HG03575 (cell line): Measurements from ENCODE around the gene ADIPOR1.

Experiments
- ATAC-seq: cut with Tn5 transposase; IDR thresholded peaks from one replicate; pipeline ENCODE4 v1.9.1; 2021; ENCODE audit not compliant: unreplicated experiment, insufficient number of reproducible peaks, low FRiP score; ENCODE audit errors: extremely low read depth

Gene ADIPOR1

DNA sequence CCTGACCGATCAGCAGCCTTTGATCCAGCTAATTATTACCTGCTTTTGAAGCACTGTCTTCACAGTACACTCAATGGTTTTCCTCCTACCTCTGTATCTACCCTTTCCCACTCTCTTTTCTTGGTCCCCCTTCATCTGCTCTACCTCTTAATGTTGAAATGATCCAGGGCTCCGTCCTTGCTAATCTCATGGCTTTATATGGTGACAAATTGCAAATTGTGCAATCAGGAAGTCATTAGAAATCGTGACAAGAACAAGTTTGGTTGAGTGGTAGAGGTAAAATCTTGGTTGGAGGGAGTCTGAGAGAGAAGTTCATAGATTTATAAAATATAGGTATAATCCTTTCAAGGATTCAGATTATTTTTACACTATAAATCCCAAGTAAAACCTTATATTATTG is 18.5 kb upstream of the ADIPOR1 start:
- ATAC-seq = no peak

DNA sequence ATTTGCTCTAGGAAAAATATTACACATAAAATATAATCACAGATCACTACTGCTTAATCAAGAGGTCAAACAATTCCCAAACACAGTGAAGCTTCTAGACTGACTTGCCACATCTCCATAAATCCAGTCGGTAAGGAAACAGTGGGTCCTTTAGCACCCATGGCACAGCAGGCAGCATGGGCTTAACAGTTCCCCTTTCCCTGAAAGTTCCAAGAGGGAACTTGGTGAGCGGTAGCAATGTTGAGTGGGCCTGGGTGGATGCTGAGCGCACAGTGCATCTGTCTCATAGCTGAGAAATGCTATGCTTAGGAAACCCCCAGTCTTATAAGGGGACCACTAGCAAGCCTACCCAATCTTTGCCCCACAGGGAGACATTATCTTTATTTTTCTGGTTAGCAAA is 16.7 kb upstream of the ADIPOR1 start:
- ATAC-seq = no peak

DNA sequence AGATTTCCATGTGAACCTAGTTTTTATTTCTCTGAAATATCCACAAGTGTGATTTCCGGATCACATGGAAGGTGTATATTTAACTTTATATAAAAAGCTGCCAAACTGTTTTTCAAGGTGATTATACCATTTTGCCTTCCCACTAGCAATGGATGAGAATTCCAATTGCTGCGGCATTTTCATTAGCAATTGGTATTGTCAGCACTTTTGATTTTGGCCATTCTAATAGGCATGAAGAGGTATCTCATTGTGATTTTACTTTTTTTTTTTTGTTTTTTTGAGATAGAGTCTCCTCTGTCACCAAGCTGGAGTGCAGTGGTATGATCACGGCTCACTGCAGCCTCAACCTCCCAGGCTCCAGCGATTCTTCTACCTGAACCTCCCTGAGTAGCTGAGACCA is 13.9 kb upstream of the ADIPOR1 start:
- ATAC-seq = no peak

DNA sequence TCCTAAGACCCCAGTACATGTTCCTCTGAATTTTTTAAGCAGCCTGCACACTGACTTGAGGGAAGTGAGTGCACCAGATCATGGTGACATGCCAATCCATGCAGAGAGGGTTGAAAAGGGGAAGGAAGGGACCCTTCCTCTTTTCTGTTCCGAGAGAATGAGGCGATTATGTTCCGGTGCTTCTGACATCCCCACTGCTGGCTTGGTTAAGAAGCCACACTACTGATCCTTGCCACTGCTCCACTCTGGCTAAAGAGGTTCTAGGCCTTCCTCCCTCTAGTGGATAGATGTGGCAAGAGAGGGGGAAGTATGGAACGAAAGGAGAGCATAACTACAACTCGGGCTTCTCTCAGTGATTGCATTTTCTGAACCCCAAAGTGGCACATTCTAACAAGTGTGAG is 10.8 kb upstream of the ADIPOR1 start:
- ATAC-seq = no peak

DNA sequence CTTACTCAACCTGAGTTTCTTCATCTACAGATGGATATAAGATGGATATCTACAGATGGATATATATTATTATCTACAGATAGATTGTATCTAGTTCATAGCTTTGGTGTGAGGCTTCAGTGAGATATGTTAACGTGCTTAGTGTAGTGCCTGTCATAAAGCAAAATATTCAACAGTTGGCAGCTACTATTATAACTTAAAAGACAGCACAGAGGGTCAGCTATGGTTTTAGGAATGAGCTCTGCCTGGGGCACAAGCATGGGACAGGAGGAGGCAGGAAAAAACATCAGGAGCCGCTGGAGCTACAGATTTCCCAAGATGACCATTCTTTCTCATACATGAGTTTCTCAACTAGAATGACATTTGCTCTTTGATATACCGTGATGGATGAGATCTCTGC is 10.2 kb upstream of the ADIPOR1 start:
- ATAC-seq = no peak

DNA sequence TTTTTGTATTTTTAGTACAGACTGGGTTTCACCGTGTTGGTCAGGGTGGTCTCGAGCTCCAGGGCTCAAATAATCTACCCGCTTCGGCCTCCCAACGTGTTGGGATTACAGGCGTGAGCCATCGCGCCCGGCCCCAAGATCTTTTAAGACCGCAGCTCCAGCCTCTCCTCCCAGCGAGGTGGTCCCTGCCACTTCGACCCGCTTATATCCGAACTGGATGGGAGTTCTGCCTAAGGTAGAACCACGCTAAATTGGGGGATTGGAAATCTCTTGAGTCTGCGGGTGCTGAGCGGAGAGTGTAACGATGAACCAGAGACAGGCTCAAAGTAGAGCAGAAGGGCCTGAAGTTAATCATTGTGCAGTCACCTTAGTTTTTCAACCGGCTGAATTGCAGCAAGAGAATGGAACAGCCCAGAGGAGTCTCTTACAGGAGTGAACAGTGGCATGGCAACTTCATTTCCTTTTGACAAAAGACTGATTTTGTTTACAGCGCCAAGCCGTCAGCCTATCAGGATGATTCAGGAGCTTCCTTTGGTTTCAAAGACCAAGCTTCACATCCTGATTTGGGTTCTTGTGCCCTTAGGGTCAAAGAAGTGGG is 9.7 kb upstream of the ADIPOR1 start:
- ATAC-seq = no peak

DNA sequence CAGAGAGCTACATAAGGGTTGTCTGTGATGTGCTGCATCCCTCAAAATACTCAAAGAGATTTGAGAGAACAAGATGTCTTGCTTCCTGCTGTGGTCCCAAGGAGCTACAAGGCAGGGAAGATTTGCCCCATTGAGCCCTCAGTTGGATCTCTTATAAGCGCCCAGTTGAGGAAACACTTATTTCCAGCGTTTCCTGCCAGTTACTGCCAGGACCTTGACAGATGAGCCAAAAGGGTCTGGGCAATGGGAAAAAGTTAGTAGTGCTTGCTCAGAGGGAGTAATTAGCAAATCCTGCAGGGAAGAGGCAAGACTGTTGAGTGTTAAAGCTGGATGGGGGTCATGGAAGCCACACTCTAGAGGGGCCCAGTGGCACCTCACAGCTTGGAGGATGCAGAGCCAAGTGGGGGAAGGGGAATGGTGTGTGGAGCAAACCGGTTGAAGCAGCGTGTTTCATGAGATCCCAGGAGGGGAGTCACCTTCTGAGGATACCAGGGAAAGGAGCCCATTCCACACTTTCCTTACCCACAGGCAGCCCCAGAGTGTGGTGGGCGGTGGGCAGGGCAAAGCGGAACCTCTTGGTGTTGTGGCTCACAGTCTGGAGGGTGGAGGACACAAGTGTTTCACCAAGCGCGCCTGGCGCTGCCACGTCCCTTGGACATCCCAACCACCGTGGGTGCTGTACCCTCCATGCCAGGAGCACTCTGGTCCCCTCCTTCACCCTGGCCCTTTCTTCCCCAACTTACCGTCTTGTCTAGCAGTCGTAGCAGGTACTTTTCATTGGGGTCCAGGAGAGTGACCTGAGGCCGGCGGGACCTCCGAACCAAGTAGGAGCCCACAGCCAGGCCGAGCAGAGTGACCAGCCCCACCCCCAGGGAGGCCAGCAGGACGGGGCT is 8.1 kb upstream of the ADIPOR1 start:
- ATAC-seq = no peak

DNA sequence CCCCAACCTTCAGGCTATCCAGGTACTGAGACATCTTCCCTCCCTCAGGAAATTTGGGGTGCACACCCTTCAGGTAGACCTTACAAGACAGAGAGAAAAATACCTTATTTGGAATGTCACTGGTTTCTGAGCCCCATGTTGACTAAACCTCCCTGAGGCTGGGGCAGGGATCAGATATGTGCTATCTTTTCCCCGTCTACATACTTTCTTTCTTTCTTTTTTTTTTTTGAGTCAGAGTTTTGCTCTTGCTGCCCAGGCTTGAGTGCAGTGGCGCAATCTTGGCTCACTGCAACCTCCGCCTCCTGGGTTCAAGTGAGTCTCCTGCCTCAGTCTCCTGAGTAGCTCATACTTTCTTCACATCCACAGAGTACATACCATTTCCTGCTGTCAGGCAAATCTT is 7.3 kb upstream of the ADIPOR1 start:
- no peak for ATAC-seq

DNA sequence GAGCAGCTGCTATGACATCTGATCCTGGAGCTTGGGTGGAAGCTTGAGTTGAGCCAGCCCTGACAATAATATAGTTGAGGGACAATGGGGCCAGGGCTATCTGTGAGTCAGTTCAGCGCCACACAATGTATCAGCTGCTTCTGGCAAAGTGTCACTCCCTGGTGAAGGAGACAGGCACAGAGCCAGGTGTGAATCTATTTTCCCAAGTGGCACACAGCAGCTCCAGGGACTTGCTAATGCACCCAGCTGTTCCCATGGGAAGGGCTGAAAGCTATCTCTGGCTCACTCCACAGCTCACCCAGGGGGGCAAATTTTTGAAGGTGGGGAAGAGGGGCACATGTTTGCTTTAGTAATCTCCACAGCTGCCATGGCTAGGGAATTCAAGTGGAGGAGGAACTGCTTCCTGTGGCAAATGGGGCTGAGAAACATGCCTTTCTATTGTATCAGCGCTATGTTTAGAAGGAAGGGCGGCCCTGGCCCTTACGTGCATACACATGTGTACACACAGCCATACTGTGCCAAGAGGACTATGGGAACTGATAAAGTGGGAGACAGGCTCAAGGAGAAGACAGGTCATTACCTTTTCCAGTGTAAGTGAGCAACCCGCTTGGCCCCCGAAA is 6.8 kb upstream of the ADIPOR1 start:
- no peak for ATAC-seq

DNA sequence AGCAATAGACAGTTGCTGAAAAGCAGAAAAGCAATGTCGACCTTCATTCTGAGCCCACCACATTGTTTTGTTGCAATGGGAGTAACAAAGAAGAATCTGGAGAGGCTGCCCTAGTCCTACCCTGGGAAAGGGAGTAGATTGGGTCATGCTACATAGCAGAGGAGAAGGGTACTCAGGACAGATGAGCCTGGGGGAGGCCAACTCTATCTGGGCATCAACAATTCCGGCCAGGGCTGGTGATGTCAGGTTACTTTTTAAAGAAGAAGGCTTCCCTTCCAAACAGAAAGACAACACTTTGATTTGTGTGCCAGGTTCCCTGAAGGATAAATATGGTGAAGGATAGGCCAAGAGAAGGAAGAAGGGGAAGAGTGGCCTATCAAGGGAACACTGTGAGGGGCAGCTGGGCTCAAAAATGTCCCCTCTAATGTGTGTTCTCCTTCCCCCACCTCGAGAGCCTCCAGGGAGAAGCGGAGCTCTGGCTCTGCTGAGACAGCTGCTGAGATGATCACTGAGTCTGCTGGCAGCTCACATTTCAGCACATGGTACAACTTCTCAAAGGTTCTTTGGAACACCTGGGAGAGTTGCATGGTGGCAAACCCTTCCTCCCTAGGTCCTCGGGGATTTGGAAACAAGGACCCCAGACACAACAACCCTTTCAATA is 3.2 kb upstream of the ADIPOR1 start:
- ATAC-seq = no peak

DNA sequence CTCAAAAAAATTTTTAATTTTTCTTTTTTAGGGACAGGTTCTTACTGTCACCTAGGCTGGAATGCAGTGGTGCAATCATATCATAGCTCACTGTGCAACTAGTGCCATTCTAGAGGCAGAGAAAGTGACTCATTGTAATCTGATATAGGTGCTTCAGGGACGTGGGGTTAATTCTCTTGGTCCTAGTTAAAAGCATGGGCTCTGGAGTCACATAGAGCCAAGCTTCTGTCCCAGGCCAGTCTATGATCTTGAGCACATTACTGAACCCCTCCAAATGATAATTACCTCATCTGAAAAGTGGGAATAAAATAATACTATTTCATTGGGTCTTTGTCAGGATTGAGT is 1.1 kb upstream of the ADIPOR1 start:
- no peak for ATAC-seq

DNA sequence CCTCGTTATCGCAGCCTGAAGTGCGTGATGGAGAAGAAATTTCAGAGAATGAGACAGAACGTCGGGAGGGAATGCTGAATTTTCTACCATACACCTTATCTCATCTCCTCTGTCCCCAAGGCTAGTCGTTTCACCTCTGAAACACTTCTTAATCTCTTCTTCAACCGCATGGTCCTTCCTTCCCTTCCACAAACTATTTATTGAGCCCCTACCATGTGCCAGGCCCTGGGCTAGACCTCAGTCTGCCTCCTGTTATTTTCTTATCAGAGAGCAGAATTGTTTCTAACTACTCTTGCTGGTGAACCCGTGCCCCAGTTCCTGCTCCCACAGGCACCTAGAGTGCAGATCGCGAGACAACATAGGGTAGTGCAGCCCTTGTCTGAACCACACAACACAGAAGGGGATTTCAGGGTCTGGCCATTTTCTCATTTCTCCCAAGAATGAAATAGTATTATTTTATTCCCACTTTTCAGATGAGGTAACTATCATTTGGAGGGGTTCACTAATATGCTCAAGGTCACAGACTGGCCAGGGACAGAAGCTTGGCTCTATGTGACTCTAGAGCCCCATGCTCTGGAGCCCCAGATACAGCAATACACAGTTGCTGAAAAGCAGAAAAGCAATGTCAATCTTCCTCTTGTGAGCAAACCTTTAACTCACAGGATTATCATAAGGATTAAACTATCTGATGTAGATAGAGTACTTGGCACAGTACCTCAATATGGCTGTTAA is 598 bp upstream of the ADIPOR1 start:
- ATAC-seq = no peak

DNA sequence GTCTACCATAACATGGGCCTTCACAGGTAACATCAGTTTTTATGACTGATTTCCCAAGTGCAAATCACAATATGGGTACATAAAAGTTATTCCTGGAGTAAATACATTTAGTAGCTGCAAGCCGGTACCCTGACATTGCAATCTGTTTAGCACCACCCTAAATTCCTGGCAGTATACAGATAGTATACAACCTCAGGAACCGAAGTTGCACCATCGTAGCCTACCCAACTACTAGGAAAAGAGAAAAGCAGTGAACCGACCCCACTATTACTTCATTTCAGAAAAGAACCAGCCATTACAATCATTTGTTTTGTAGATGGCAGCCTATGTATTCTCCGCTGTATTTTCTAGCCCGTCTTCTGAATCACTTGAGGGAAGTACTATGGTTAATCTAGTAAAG is 1.1 kb downstream of the ADIPOR1 start:
- ATAC-seq = no peak

DNA sequence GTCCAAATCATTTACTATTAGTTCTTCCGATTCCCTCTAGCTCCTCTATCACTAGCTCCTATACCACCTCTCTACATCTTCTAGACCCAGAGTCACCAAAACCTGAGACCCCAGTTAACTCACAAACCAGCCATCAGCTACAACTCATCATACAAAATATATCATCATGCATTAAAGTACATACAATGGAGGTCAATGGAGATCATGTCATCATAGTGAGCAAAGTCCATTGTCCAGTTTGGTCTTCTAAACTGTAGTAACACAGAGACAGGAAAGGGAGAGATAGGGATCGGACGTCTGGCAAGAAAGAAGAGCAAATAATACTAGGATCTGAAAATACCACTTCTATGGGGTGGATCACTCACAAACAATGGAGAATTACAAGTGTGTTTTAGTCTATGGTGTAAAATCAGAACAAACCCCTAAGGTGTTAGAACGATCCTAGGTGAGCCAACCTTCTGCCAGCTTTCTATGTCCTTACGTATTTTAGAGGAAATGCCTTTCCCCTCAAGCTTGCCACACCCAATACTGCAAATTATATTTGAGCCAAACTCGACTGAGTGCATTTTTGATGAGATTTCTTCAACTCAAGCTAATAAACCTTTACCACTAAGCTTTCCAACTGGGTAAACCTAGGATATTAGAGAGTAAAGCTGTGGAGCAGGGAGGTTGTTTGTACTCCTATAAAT is 3.9 kb downstream of the ADIPOR1 start:
- ATAC-seq = no peak

DNA sequence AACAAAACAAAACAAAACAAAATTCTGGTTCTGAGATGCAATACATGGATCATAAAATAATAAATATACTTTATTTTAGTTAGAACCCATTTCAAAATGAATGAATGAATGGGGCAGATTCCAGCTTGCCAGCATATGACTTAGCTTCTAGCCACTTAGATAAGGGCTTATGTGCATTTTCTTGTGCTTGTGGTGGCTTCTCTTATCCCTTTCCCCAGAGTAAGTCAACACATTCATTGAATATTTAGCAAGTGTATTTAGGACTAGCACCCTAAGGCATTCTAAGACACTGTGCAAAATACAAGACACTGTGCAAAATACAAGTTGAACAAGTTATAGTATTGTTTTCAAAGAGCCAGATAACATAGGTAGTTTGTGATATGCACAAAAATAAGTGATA is 4.7 kb downstream of the ADIPOR1 start:
- no peak for ATAC-seq

DNA sequence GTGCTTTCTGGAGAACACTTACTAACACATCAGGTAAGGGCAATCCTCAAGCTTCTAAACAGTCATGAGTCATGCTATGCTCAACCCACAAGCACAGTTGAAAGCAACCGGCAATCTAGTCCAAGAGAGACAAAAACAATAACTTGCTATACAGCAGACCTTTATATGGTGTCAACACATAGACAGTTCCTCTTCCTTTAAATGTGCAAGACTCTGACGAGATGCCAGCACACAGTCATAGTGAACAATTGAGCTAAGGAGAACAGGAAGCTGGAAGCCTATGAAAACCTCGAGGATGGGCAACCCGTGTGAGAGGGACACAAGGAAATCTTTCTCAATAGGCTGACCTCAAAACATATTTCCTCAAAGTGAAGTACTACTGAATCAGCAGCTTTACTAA is 5.3 kb downstream of the ADIPOR1 start:
- ATAC-seq = no peak

DNA sequence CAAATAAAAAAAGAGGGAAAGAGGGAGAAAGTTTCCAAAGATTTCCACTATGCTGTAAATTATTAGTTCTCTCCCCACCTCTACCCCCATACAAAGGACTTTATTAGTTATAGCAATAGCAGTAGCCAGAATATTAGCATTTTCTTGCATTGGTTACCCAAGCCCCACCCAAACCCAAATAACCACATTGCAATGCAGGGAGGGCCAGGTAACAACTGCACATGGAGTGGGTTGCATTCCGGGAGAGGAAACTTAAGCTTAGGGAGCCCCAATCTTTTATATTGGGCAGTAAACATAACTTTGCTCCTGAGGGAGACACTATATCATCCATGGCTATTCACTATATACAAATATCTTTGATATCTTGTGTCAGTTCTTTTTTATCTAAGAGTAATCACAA is 6.0 kb downstream of the ADIPOR1 start:
- no peak for ATAC-seq

DNA sequence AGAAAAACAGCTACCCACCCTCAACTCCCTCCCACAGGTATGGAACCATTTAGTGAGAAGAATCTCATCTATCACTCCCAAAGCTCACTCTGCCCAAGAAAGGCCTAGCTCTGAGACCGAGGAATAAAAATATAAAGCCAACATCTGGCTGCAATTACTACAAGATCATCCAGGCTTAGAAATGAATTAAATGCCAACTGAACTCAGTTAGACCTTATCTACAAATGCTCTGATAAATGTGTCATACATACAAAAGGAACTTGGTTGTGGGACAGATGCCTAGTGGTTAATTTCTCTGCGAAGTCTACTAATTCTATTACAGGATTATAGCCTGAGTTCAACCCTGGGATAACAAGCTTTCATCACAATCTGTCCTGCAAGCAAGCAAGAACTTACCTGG is 6.7 kb downstream of the ADIPOR1 start:
- no peak for ATAC-seq

DNA sequence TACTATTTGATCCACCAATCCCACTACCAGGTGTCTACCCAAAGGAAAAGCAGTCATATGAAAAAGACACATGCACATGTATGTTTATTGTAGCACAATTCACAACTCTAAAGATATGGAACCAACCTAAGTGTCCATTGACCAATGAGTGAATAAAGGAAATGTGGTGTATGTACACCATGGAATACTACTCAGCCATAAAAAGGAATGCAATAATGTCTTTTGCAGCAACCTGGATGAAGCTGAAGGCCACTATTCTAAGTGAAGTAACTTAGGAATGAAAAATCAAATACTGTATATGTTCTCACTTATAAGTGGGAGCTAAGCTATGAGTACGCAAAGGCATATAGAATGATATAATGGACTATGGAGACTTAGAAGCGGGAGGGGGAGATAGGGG is 12.6 kb downstream of the ADIPOR1 start:
- ATAC-seq = no peak
